Mesenchymal stem cell (in vitro differentiated cells and primary cell): Measurements from ENCODE around the gene CORO6.

ENCODE experiments used
- DNase-seq: peaks from one replicate; pipeline ENCODE4 v3.0.0-alpha.2; 2013
- H2AFZ ChIP-seq: one replicate; pipeline ENCODE4 v1.6.1; 2013; ENCODE audit warnings: low read depth, mild to moderate bottlenecking, control low read depth, inconsistent platforms, low read length, moderate library complexity
- H2AK5ac ChIP-seq: 2 replicates; pipeline ENCODE4 v1.6.1; 2013; ENCODE audit warnings: low read length, moderate library complexity, mild to moderate bottlenecking, inconsistent platforms; ENCODE audit not compliant: severe bottlenecking
- H2BK120ac ChIP-seq: one replicate; pipeline ENCODE4 v1.6.1; 2013; ENCODE audit warnings: low read depth, mild to moderate bottlenecking, inconsistent platforms, low read length, moderate library complexity
- H2BK12ac ChIP-seq, 2 experiments: one replicate each; pipeline ENCODE4 v1.6.1; 2013; ENCODE audit warnings: inconsistent platforms in 2 of 2, low read length in 2 of 2, mild to moderate bottlenecking in 2 of 2, moderate library complexity in 2 of 2, control low read depth in 1 of 2
- H2BK15ac ChIP-seq: one replicate; pipeline ENCODE4 v1.6.1; 2013; ENCODE audit warnings: mild to moderate bottlenecking, low read depth, inconsistent platforms; ENCODE audit not compliant: poor library complexity, severe bottlenecking
- H2BK5ac ChIP-seq: 2 replicates; pipeline ENCODE4 v1.6.1; 2013; ENCODE audit warnings: low read depth, mild to moderate bottlenecking, low read length, control low read depth, inconsistent platforms; ENCODE audit not compliant: poor library complexity, severe bottlenecking
- H3K14ac ChIP-seq, 2 experiments: one replicate each; pipeline ENCODE4 v1.6.1; 2013; ENCODE audit warnings: inconsistent platforms in 2 of 2, low read length in 2 of 2, control low read depth in 1 of 2, mild to moderate bottlenecking in 1 of 2, moderate library complexity in 1 of 2
- H3K18ac ChIP-seq, 2 experiments: one replicate each; pipeline ENCODE4 v1.6.1; 2013; ENCODE audit warnings: inconsistent platforms in 2 of 2, low read length in 2 of 2, control low read depth in 1 of 2, low read depth in 1 of 2, mild to moderate bottlenecking in 1 of 2
- H3K23ac ChIP-seq, 2 experiments: one replicate each; pipeline ENCODE4 v1.6.1; 2013; ENCODE audit warnings: inconsistent platforms in 2 of 2, low read length in 2 of 2, mild to moderate bottlenecking in 2 of 2, moderate library complexity in 2 of 2, control low read depth in 1 of 2
- H3K27ac ChIP-seq: 2 replicates; pipeline ENCODE4 v1.5.1; 2013; ENCODE audit warnings: mild to moderate bottlenecking, moderate library complexity, low read length, control low read depth, inconsistent platforms; ENCODE audit not compliant: poor library complexity, severe bottlenecking
- H3K27me3 ChIP-seq, 2 experiments: 2 replicates each; pipeline versions ENCODE4 v1.6.1 to v1.7.0; 2013; ENCODE audit warnings: low read length in 2 of 2, mild to moderate bottlenecking in 2 of 2, moderate library complexity in 2 of 2, control low read depth in 1 of 2, inconsistent platforms in 1 of 2; ENCODE audit not compliant: control insufficient read depth in 1 of 2, insufficient read depth in 1 of 2
- H3K36me3 ChIP-seq, 2 experiments: 2 replicates each; pipeline versions ENCODE4 v1.6.1 to v1.7.0; 2013; ENCODE audit warnings: low read length in 2 of 2, control low read depth in 1 of 2, inconsistent platforms in 1 of 2, low read depth in 1 of 2, mild to moderate bottlenecking in 1 of 2; ENCODE audit not compliant: insufficient read depth in 2 of 2, control insufficient read depth in 1 of 2
- H3K4ac ChIP-seq, 2 experiments: one replicate each; pipeline ENCODE4 v1.6.1; 2013; ENCODE audit warnings: inconsistent platforms in 2 of 2, low read length in 2 of 2, mild to moderate bottlenecking in 2 of 2, moderate library complexity in 2 of 2, control low read depth in 1 of 2, low read depth in 1 of 2
- H3K4me1 ChIP-seq: 2 replicates; pipeline ENCODE4 v1.6.1; 2013; ENCODE audit warnings: low read depth, low read length, control low read depth; ENCODE audit not compliant: control insufficient read depth, insufficient read depth
- H3K4me2 ChIP-seq: 2 replicates; pipeline ENCODE4 v1.6.1; 2013; ENCODE audit warnings: low read length, mild to moderate bottlenecking, inconsistent platforms; ENCODE audit not compliant: poor library complexity, severe bottlenecking
- H3K4me3 ChIP-seq, 2 experiments: 2 replicates each; pipeline versions ENCODE4 v1.5.1 to v1.7.0; 2013; ENCODE audit warnings: low read length in 2 of 2, mild to moderate bottlenecking in 2 of 2, control low read depth in 1 of 2, low read depth in 1 of 2; ENCODE audit not compliant: insufficient read depth in 1 of 2
- H3K79me1 ChIP-seq: replicated peaks from 2 replicates; pipeline ENCODE4 v1.6.1; 2013; ENCODE audit warnings: mild to moderate bottlenecking, control low read depth, low read length, inconsistent platforms; ENCODE audit not compliant: poor library complexity, severe bottlenecking
- H3K9ac ChIP-seq: 2 replicates; pipeline ENCODE4 v1.7.0; 2013; ENCODE audit warnings: mild to moderate bottlenecking, low read length, moderate library complexity
- H3K9me3 ChIP-seq: 2 replicates; pipeline ENCODE4 v1.7.0; 2013; ENCODE audit warnings: mild to moderate bottlenecking, low read length; ENCODE audit not compliant: control insufficient read depth
- H4K8ac ChIP-seq: one replicate; pipeline ENCODE4 v1.6.1; 2013; ENCODE audit warnings: inconsistent platforms, mild to moderate bottlenecking, low read length, moderate library complexity
- H4K91ac ChIP-seq: one replicate; pipeline ENCODE4 v1.6.1; 2013; ENCODE audit warnings: mild to moderate bottlenecking, low read length, inconsistent platforms
- WGBS: methylation state at CpG from one replicate; pipeline ENCODE4 v1.1.7; 2013; ENCODE audit warnings: mixed read lengths; 5-methylcytosine and 5-hydroxymethylcytosine counted together

CORO6 gene

DNA sequence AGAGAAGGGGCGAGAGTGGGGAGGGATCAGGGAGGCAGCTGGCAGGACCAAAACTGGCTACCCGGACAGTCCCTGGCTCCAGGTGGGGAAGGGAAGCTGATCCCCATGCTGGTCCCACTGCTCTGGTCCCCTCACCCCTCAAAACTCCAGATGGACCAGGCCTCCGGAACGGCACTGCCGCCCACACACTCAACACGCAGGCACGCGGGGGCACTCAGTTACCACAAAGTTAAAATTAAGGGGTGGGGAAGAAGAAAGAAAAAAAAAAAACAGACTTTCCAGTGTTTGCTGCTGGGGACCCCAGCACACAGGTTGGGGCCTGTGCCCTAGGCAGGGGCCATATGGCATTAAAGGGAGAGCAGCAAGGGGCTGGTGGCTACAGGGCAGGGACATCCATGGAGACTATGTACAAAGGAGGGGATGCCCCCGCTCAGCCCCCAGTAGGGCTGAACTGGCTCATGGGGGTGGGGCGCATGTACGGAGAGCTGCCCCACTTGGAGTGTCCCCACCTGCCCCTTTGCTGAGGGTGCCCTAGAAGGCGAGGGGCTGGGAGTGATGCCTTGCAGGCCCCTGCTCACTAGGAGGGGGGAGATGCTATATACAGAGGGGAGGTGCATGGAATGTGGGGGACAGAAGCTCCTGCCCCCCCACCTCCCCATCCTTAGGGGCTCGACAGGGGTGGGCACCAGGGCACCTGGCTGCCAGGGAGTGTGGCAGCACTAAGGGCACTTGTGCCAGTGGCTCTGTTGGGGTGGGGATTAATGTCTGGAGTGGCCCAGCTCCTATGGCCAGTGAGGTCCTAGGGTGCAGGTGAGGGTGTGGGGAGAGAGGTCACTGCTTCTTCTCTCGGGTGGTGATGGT, 48.6 kb downstream of the CORO6 start:
- no peak overlapping the region for H3K4me3 ChIP-seq
- 96% methylated on average over 13 of the region's 14 CpGs for WGBS
- H3K27ac ChIP-seq, result no peak overlapping the region
- no peak overlapping the region for H3K4me2 ChIP-seq
- H2BK120ac ChIP-seq, result no peak overlapping the region
- no peak overlapping the region for H2BK12ac ChIP-seq
- no peak overlapping the region for H4K8ac ChIP-seq
- no peak overlapping the region for H2BK15ac ChIP-seq
- no peaks in the 10 kb centered on the region for H3K9me3 ChIP-seq
- no peak overlapping the region for H3K9ac ChIP-seq
- no peak overlapping the region for H3K4ac ChIP-seq
- no peak overlapping the region for H2AK5ac ChIP-seq
- no peak for DNase-seq
- H4K91ac ChIP-seq, result no peak overlapping the region
- no peak overlapping the region for H2AFZ ChIP-seq
- no peak overlapping the region for H3K18ac ChIP-seq
- no peaks in the 10 kb centered on the region for H3K27me3 ChIP-seq
- H3K79me1 ChIP-seq, result peaks cover 30% of the 10 kb centered on the region
- H3K36me3 ChIP-seq, result peaks cover 79 to 80% of the 10 kb centered on the region in 2 experiments
- peaks cover 26% of the 10 kb centered on the region for H3K4me1 ChIP-seq
- H3K23ac ChIP-seq, result no peak overlapping the region
- no peak overlapping the region for H2BK5ac ChIP-seq
- H3K14ac ChIP-seq, result no peak overlapping the region

DNA sequence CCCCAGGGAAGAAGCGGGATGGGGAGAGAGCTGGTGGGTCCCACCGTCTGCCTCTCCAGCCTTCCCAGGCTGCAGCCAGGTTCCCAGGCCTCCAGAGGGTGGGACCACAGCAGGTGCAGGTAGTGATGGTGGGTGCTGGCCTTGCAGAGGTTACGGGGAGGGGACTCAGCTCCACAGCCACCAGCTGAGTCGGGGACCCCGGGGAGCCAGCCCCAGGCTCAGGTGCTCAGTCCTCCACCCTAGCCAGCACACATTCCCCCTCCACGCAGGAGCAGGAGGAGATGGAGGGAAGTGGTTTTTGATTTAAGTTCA, 49.2 kb downstream of the CORO6 start:
- H4K8ac ChIP-seq, result no peak overlapping the region
- 92% methylated on average over 5 of the region's 6 CpGs for WGBS

DNA sequence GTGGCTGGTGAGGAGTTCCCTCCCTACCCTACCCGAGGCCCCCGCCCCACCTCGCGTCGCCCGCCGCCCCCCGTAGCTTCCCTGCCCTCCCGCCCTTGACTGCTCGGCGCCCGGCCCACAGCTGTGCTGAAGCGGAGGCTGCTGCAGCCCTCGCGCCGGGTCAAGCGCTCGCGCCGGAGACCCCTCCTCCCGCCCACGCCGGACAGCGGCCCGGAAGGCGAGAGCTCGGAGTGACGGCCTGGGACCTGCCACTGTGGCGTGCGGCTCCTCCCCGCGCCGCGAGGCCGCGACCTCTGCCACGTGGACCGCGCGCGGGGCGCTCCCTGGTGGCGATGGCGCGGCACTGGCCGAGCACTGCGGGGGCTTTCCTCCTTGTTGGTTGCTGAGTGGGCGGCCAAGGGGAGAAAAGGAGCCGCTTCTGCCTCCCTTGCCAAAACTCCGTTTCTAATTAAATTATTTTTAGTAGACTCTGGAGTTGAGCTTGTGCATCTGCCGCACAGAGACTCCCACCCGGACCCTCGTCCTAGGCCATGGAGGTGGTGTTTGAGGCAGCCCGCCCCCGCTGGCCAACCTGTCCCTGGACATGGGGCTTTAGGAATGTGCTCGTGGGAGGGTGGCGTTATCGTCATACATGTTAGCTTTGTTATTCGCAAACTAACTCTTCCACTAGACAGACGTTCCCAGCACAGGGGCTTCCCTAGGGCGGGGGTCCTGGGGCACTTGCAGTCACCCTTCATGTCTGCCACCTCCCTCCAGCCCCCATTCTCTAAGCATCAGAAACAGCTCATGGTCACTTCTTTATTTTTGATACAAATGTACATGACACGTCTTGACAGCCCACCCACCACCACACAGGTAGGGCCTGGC, 49.8 kb downstream of the CORO6 start:
- H3K4me1 ChIP-seq, result peaks cover 26% of the 10 kb centered on the region
- H2BK120ac ChIP-seq, result peak overlapping the region; percentile 19
- H3K79me1 ChIP-seq, result peaks cover 20% of the 10 kb centered on the region
- peak overlapping the region; percentile 57 for H3K4me2 ChIP-seq
- H3K36me3 ChIP-seq, result peaks cover 67 to 68% of the 10 kb centered on the region in 2 experiments
- peak overlapping the region in 1 of 2 experiments; percentile 31 for H2BK12ac ChIP-seq
- peak overlapping the region; percentile 71 to 81 for H3K18ac ChIP-seq
- no peaks in the 10 kb centered on the region for H3K9me3 ChIP-seq
- WGBS, result 21% methylated on average over 57 of the region's 62 CpGs
- peak overlapping the region; percentile 87 for H4K8ac ChIP-seq
- no peaks in the 10 kb centered on the region for H3K27me3 ChIP-seq
- H2AFZ ChIP-seq, result no peak overlapping the region
- no peak overlapping the region for H2BK15ac ChIP-seq
- no peak overlapping the region for H3K14ac ChIP-seq
- H3K27ac ChIP-seq, result no peak overlapping the region
- H3K9ac ChIP-seq, result peak overlapping the region; percentile 36
- H4K91ac ChIP-seq, result peak overlapping the region; percentile 5
- H2AK5ac ChIP-seq, result peak overlapping the region; percentile 42
- peak; percentile 74 for DNase-seq
- peak overlapping the region in 1 of 2 experiments; percentile 26 for H3K4ac ChIP-seq
- H2BK5ac ChIP-seq, result no peak overlapping the region
- H3K23ac ChIP-seq, result no peak overlapping the region
- H3K4me3 ChIP-seq, result peak overlapping the region in 1 of 2 experiments; percentile 23

More for the DNA sequence above, 49.2 kb downstream of the CORO6 start:
- Histone ChIP-seq H3K79me1 (peaks cover 26% of the 10 kb centered on the region), H3K27me3 (no peaks in the 10 kb centered on the region), H3K18ac (no peak overlapping the region), H3K4me1 (peaks cover 28% of the 10 kb centered on the region), H2BK15ac (no peak overlapping the region), H2BK5ac (no peak overlapping the region), H2BK12ac (peak overlapping the region in 1 of 2 experiments; percentile 31), H3K4me3 (no peak overlapping the region), H3K9me3 (no peaks in the 10 kb centered on the region), H3K4ac (peak overlapping the region in 1 of 2 experiments; percentile 26), H2AK5ac (no peak overlapping the region), H2BK120ac (no peak overlapping the region), H4K91ac (no peak overlapping the region), H3K23ac (no peak overlapping the region), H3K9ac (no peak overlapping the region), H3K14ac (peak overlapping the region in 1 of 2 experiments; percentile 20), H3K4me2 (no peak overlapping the region), H2AFZ (no peak overlapping the region), H3K27ac (no peak overlapping the region), H3K36me3 (peaks cover 73 to 74% of the 10 kb centered on the region in 2 experiments)
- DNase-seq, result no peak
